HepG2 (cell line): ENCODE measurements around the gene SLC51B. TPM values are rescaled to one million over a fixed set of nuclear protein-coding genes. Genes with fewer than 3 reads are reported as not detected.

Experiments
- CBX5 ChIP-seq: sonication (generic); formaldehyde crosslinking; IDR thresholded peaks from 2 replicates; pipeline ENCODE4 v1.4.0; 2020; ENCODE audit warnings: missing genetic modification reagents, borderline replicate concordance
- DMAP1 ChIP-seq: IDR thresholded peaks from 2 replicates; pipeline ENCODE4 v1.6.1; 2016
- FOSL2 ChIP-seq: sonication (generic); formaldehyde crosslinking; IDR thresholded peaks from 2 replicates; pipeline ENCODE4 v1.4.0; 2020; ENCODE audit warnings: missing genetic modification reagents
- FOXP1 ChIP-seq, 2 experiments: fragments of 450-650 bp in 1 of 2; IDR thresholded peaks; 2 replicates each; pipeline ENCODE4 v1.6.1; 2017 to 2018; ENCODE audit warnings: antibody characterized with exemption in 1 of 2
- HDAC2 ChIP-seq: sonication (generic); formaldehyde crosslinking; IDR thresholded peaks from 2 replicates; pipeline ENCODE4 v1.4.0; 2020; ENCODE audit warnings: missing genetic modification reagents
- HMGXB4 ChIP-seq, 2 experiments: sonication (generic) in 1 of 2; formaldehyde crosslinking in 1 of 2; IDR thresholded peaks; 2 replicates each; pipeline versions ENCODE4 v1.4.0 to v1.6.1; 2018 to 2020; ENCODE audit warnings: missing genetic modification reagents in 2 of 2, borderline replicate concordance in 1 of 2, low read depth in 1 of 2, mild to moderate bottlenecking in 1 of 2, missing biosample characterization in 1 of 2
- HOXA5 ChIP-seq: sonication (generic); formaldehyde crosslinking; IDR thresholded peaks from 2 replicates; pipeline ENCODE4 v1.4.0; 2020; ENCODE audit warnings: missing genetic modification reagents
- KAT8 ChIP-seq: IDR thresholded peaks from 2 replicates; pipeline ENCODE4 v1.6.1; 2016; ENCODE audit warnings: missing genetic modification reagents, missing compliant biosample characterization
- MXI1 ChIP-seq: IDR thresholded peaks from 3 replicates; pipeline ENCODE4 v1.6.1; 2012; ENCODE audit warnings: low read depth, low read length, inconsistent platforms, borderline replicate concordance
- NONO ChIP-seq, 2 experiments: fragments of 450-650 bp in 1 of 2; sonication (generic) in 1 of 2; formaldehyde crosslinking in 1 of 2; IDR thresholded peaks in 1 of 2; conservative IDR thresholded peaks in 1 of 2; 2 replicates each; pipeline versions ENCODE4 v1.6.1 to v1.8.0; 2017 to 2022; ENCODE audit warnings: mild to moderate bottlenecking in 1 of 2, missing genetic modification reagents in 1 of 2, moderate library complexity in 1 of 2
- PBX2 ChIP-seq: IDR thresholded peaks from 2 replicates; pipeline ENCODE4 v1.6.1; 2016; ENCODE audit warnings: control low read depth
- PITX1 ChIP-seq: sonication (generic); formaldehyde crosslinking; IDR thresholded peaks from 2 replicates; pipeline ENCODE4 v1.5.1; 2020; ENCODE audit warnings: mild to moderate bottlenecking, missing genetic modification reagents
- RXRA ChIP-seq: sonication (generic); formaldehyde crosslinking; IDR thresholded peaks from 2 replicates; pipeline ENCODE4 v1.5.1; 2020; ENCODE audit warnings: missing genetic modification reagents
- SMAD3 ChIP-seq: sonication (generic); formaldehyde crosslinking; IDR thresholded peaks from 2 replicates; pipeline ENCODE4 v1.4.0; 2020; ENCODE audit warnings: missing genetic modification reagents
- SSRP1 ChIP-seq: IDR thresholded peaks from 2 replicates; pipeline ENCODE4 v1.6.1; 2016; ENCODE audit warnings: control low read depth
- TAF15 ChIP-seq: fragments of 200-400 bp; formaldehyde crosslinking; IDR thresholded peaks from one replicate; pipeline ENCODE4 v1.6.1; 2018; ENCODE audit warnings: mild to moderate bottlenecking, low read depth, low read length; ENCODE audit not compliant: poor library complexity, severe bottlenecking
- TRAFD1 ChIP-seq: sonication (generic); formaldehyde crosslinking; IDR thresholded peaks from 2 replicates; pipeline ENCODE4 v1.5.1; 2020; ENCODE audit warnings: missing genetic modification reagents, mild to moderate bottlenecking, borderline replicate concordance
- XRCC5 ChIP-seq: fragments of 200-400 bp; formaldehyde crosslinking; optimal IDR thresholded peaks from 2 replicates; pipeline ENCODE3; 2017; ENCODE audit warnings: mild to moderate bottlenecking, low read length
- ZNF3 ChIP-seq: IDR thresholded peaks from 2 replicates; pipeline ENCODE4 v1.7.0; 2017; ENCODE audit warnings: inconsistent platforms
- ZNF326 ChIP-seq: sonication (generic); formaldehyde crosslinking; IDR thresholded peaks from 2 replicates; pipeline ENCODE4 v1.4.0; 2020; ENCODE audit warnings: missing genetic modification reagents, borderline replicate concordance
- ZNF414 ChIP-seq: sonication (generic); formaldehyde crosslinking; IDR thresholded peaks from 2 replicates; pipeline ENCODE4 v1.5.0; 2020; ENCODE audit warnings: missing genetic modification reagents
- ZNF883 ChIP-seq: sonication (generic); formaldehyde crosslinking; IDR thresholded peaks from 2 replicates; pipeline ENCODE4 v1.5.1; 2020; ENCODE audit warnings: mild to moderate bottlenecking, missing genetic modification reagents; ENCODE audit errors: not compliant biosample characterization
- ZSCAN22 ChIP-seq: sonication (generic); formaldehyde crosslinking; IDR thresholded peaks from 2 replicates; pipeline ENCODE4 v1.4.0; 2020; ENCODE audit warnings: mild to moderate bottlenecking, missing genetic modification reagents
- polyA plus RNA-seq, 8 experiments: library from polyadenylated mRNA; depleted of rRNA in 3 of 8; stranded (reverse) in 7 of 8; unstranded in 1 of 8; fragments of >200 nt; fragmentation: Illumina TruSeq in 4 of 8; extraction: Trizol in 4 of 8; gene quantifications; 2 replicates each; pipeline versions ENCODE4 v1.2.1 to v1.2.3, GENCODE V29; 2011 to 2016; ENCODE audit warnings: low read depth in 4 of 8, missing spikeins in 1 of 8, mixed read lengths in 1 of 8; ENCODE audit not compliant: insufficient read depth in 1 of 8
- total RNA-seq, 5 experiments: library from RNA; depleted of rRNA; stranded (reverse); fragments of >200 nt; fragmentation: Illumina TruSeq; extraction: Trizol; gene quantifications; 2 replicates each; pipeline ENCODE4 v1.2.3, GENCODE V29; 2016; ENCODE audit warnings: low read depth in 1 of 5

Gene SLC51B
- total and polyA plus RNA-seq, 2 of the 13 experiments (the other 11 are each of a cell fraction or from before 2014, with no cell fraction given) = 14.9 to 17.1 TPM

GRCh38 chr15:65032801-65033537 is 12.2 kb upstream of the SLC51B start (continued):
- no peak for TF ChIP-seq TAF15
- TF ChIP-seq NONO (IDR thresholded peaks at IDR 0.05) = no peak
- TF ChIP-seq NONO (CRISPR knock-in tag; conservative IDR thresholded peaks at IDR 0.05) = peak; percentile 54; the same call in 1 of the 2 replicates
- peak; percentile 33; the same call in 1 of the 2 replicates for TF ChIP-seq PITX1 (CRISPR knock-in tag)
- TF ChIP-seq HDAC2 (CRISPR knock-in tag) = peak; percentile 72
- TF ChIP-seq ZNF414 (CRISPR knock-in tag) = 0 out of 2 replicates have a peak, but pooled peaks have one; percentile 7
- TF ChIP-seq ZNF326 (CRISPR knock-in tag) = no peak
- peak; percentile 74; the same call in 1 of the 3 replicates for TF ChIP-seq MXI1
- peak; percentile 93 for TF ChIP-seq HMGXB4 (CRISPR knock-in tag; IDR thresholded peaks at IDR 0.05; ENCODE audit: borderline replicate concordance in 1 of 2, low read depth in 1 of 2)
- TF ChIP-seq SSRP1 (CRISPR knock-in tag) = peak; percentile 88; the same call in 1 of the 2 replicates
- TF ChIP-seq TRAFD1 = no peak
- TF ChIP-seq ZSCAN22 (CRISPR knock-in tag) = no peak
- no peak for TF ChIP-seq FOXP1 (IDR thresholded peaks at IDR 0.05)
- TF ChIP-seq FOXP1 (CRISPR knock-in tag; IDR thresholded peaks at IDR 0.05) = peak; percentile 38; the same call in 1 of the 2 replicates
- peak; percentile 65 for TF ChIP-seq PBX2 (CRISPR knock-in tag)
- TF ChIP-seq ZNF3 (CRISPR knock-in tag) = no peak
- TF ChIP-seq HOXA5 (CRISPR knock-in tag) = no peak
- TF ChIP-seq CBX5 = peak; percentile 83; the same call in 1 of the 2 replicates
- peak; percentile 58; the same call in 1 of the 2 replicates for TF ChIP-seq DMAP1 (CRISPR knock-in tag)
- peak; percentile 46 for TF ChIP-seq KAT8 (CRISPR knock-in tag)
- TF ChIP-seq FOSL2 (CRISPR knock-in tag) = peak; percentile 66
- TF ChIP-seq XRCC5 = peak; percentile 92
- peak; percentile 60; the same call in 1 of the 2 replicates for TF ChIP-seq SMAD3 (CRISPR knock-in tag)
- TF ChIP-seq ZNF883 = no peak
- peak; percentile 86 for TF ChIP-seq RXRA (CRISPR knock-in tag)
